B cell (primary cell): ENCODE measurements around the gene BUD13.

ENCODE experiments used
- CTCF ChIP-seq: fragments of 200-600 bp; IDR thresholded peaks from one replicate; pipeline ENCODE4 v1.8.0; 2022; ENCODE audit warnings: antibody characterized with exemption, mild to moderate bottlenecking
- EZH2 ChIP-seq: IDR thresholded peaks from 2 replicates; pipeline ENCODE4 v1.6.1; 2012; ENCODE audit warnings: borderline replicate concordance, low read depth, mild to moderate bottlenecking, moderate library complexity, low read length; ENCODE audit not compliant: insufficient read depth, poor library complexity, severe bottlenecking

GRCh38 chr11:116701876-116702275 is 70.9 kb downstream of the BUD13 start:
- TF ChIP-seq CTCF (no peak), EZH2 (no peak)
